IPS-NIHi11 (cell line): ENCODE results near the gene CEP135.
"Not testable (repeated sequence)": the region's sequence is repeated elsewhere in the genome, so short reads cannot be mapped to it uniquely, and the experiment has no call there.

Source experiments
- DNase-seq: peaks from one replicate; pipeline ENCODE4 v3.0.0; 2012; ENCODE audit warnings: mixed read lengths, low spot score

The CEP135 gene

GRCh38 chr4:55939421-55939820 is 9.3 kb upstream of the CEP135 start:
- no peak for DNase-seq

DNA sequence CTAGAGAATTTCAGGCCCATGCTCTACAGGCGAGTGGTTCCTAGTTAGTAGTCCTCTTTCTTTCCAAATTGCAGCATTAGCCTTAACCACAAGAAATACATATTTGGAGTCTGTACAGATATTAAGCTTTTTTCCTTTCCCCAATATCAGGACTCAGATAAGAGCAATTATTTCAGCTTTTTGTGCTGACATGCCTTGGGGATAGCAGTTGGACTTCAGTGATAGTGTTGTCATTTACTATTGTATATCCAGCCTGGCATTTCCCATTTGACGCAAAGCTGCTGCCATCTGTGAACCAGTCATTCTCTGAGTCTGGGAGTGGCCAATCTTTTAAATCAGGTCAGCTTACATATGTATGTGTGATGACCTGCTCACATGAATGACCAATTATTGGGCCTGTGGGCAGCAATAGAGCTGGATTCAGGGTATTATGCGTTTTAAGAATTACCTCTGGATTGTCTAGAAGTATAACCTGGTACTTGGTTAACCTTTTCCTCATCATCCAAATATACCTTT is 6.8 kb upstream of the CEP135 start:
- no peak for DNase-seq

GRCh38 chr4:55947254-55947882 is 1.4 kb upstream of the CEP135 start:
- no peak for DNase-seq

- DNase-seq = no peak
These were observed 626 bp upstream of the CEP135 start for GRCh38 chr4:55947912-55948725.

DNA sequence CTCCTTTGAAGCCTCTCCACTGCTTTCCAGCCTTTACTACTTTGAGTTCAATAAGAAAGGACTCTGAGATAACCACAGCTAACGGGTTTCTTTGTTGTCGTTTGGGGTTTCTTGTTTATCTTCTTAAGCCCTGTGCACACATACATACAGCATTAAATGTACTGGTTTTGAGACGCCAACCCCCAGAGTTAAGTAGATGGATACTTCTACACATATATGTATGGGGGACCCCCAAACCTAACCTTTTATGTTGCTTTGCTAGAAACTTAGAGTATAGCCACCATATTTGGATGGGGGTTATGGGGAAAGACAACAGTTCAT is 697 bp downstream of the CEP135 start:
- DNase-seq = no peak

- no peak for DNase-seq
These were observed 2.6 kb downstream of the CEP135 start for GRCh38 chr4:55951191-55951922.

DNA sequence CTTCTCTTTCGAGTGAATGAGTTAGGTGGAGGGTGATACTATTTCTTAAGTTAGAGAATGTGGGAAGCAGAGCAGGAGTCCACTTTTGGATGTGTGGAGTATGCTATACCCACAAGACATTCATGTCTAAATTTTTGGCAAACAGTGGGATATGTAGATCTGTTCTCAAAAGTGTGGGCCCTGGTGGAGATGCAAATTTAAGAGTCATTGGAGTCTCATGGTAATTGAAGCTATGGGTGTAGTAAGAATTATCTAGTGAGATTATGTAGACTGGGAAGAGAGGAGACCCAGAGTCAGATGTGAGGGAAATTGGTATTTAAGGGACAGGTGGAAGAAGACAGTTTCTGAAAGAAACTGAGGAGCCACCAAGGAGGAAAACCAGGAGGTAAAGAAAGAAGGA is 7.0 kb downstream of the CEP135 start:
- DNase-seq = no peak

GRCh38 chr4:55959655-55960054 is 10.9 kb downstream of the CEP135 start:
- DNase-seq = no peak

DNA sequence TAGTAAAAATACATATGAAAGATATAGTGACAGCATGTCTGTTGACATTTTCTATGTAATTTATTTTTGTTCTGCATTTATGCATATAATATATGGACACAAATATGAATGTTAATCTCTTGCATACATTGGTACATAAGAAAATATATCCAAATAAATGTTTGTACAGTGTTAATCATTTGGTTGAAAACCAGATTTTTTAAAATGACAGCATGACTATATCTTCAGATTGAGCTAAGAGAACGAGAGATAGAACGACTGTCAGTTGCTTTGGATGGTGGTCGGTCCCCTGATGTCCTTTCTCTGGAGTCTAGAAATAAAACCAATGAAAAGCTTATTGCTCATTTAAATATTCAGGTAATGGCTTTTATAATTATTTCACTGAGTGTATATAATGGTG is 15.3 kb downstream of the CEP135 start:
- DNase-seq = no peak

DNA sequence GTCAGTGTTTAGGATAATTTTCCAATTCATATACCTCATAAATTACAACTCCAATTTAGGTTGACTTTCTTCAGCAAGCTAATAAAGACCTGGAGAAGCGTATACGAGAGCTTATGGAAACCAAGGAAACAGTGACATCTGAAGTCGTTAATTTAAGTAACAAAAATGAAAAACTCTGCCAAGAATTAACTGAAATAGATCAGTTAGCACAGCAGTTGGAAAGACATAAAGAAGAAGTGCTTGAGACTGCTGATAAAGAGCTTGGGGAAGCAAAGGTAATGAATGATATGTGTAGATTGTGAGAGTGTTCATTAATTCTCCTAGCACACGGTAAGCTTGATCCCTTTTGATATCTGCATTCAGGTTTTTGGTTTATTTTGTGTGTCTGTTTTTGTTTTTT is 16.8 kb downstream of the CEP135 start:
- DNase-seq = no peak

DNA sequence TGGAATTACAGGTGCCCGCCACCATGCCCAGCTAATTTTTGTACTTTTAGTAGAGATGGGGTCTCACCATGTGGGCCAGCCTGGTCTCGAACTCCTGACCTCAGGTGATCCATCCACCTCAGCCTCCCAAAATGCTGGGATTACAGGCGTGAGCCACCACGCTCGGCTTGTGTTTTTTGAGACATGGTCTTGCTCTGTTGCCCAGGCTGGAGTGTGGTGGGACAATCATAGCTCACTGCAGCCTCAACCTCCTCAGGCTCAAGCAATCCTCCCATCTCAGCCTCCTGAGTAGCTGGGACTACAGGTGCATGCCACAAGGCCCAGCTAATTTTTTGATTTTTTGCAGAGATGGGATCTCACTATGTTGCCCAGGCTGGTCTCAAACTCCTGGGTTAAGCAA is 17.6 kb downstream of the CEP135 start:
- DNase-seq = not testable (repeated sequence)

DNA sequence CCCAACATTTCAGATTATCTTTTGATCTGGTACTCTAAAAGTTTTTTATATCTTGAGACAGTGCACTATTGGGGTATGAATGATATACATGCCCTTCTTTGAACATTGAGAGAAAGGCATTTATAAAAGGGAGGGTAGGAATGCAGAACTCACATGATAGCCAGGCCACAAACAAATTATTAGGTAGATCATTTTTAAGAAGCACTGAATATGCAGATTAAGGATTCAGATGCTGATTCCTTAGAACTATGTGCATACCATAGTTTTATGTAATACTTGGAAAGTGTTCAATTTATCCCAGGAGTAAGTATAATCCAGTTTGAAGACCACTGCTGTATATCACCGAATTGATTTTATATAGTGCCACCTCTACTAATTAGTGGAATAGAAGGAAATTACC is 18.6 kb downstream of the CEP135 start:
- DNase-seq = no peak

DNA sequence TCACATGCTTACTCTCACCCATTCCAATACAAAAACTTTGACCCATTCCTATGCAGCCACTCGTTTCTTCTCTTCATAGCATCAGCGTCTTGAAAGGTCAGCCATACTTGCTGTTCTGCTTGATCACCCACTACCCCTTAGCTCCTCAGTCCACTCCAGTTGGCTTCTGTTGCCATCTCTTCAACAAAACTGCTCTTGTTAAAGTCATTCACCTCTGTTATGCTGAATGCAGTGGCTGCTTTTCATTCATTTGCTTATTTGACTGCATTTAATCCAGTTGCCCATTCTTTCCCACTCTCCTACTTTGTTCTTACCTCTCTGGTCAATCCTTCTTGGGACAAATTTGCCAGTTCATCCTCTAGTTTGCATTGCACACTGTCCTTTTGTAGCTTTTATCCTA is 24.9 kb downstream of the CEP135 start:
- peak; percentile 19 for DNase-seq

- no peak for DNase-seq
These were observed 29.1 kb downstream of the CEP135 start for GRCh38 chr4:55977811-55978210.

DNA sequence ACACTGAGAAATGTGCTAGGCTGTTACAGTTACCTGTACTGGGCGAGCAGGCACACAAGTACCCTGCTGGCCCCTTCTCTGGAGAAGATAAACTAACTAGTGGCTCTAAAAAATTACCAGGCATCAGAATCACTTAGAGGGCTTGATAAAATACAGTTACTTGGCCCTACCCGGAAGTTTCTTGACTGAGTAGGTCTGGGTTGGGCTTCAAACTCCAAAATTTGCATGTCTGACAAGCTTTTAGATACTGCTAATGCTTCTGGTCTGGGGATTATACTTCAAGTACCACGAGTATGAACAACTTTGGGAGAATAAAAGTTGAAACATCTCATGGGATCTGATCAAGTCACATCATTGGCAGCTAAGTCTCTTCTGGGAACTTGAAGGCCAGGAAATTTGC is 30.8 kb downstream of the CEP135 start:
- no peak for DNase-seq

DNA sequence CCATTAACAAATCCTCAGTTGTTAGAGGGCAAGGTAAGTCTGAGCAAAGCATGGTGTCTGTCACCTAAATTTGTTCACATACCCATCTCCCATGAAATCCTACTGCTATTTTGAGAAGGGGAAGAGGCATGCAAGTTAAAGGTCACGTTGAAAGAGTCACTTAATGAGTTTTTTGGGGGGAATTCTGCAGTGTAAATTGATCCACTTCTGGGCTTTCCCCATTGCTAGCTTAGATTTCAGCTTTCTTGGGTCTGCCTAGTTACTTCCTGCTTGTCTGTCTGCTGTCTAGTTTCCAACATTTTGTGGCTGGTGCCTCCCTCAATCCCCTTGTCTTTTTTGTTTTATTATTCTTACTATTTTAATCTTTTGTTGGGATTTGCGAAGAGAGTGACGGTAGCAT is 32.0 kb downstream of the CEP135 start:
- DNase-seq = no peak

DNA sequence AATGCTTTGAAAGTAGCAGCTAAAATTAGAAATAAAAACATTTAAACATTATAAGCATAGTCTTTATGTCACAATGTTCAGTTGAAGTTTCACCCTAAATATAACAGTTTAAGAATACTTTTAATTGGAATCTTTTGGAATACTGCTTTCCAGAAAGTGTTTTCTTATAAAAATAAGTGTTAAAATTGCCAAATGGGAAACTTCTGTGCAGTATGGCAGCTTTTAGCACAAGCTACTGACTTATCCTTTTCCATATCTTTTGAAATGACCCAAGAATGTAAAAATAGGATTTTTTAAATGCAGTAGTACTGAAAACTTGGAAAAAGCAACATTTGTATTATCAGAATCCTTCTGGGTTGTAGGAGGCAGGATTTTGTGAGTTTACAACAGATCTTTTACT is 34.2 kb downstream of the CEP135 start:
- no peak for DNase-seq

DNA sequence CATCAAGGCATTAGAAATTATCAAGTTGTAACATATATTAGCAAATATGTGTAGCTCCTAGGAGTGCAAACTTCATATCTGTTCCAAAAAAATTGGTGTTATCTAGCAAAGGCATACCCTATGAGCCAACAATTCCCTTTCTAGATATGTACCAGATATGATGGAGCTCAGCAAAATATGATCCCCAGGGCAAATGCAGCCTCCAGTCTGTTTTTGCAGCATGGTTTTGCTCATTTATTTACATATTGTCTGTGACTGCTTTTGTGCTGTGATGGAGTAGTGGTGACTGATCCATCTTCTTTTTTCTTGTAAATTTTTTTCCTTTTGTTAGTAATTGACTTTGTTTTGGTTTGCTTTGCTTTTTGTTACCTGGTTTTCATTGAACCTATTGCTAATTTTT is 41.0 kb downstream of the CEP135 start:
- no peak for DNase-seq

DNA sequence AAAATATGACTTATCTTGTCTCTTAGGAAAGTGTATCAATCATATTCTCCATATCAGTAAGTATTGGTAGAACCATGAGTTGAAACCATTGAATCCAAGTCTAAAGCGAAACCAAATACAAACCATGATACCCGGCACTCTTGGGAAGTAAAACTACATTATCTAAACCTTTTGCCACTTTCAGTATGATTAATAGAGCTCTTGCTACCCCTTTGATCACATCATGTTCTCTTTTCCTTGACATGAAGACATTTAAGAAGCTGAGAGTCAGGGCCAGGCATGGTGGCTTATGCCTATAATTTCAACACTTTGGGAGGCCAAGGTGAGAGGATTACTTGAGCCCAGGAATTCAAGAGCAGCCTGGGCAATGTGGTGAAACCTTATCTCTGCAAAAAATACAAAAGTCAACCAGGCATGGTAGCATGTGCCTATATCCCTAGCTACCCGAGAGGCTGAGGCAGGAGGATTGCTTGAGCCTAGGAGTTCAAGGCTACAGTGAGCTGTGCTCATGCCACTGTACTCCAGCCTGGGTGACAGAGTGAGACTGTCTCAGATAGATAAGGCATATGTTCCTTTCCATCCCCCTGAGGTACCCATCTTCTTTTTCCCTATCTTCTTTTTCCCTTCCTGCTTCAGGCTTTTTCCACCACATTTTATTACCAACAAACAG is 45.4 kb downstream of the CEP135 start:
- no peak for DNase-seq

DNA sequence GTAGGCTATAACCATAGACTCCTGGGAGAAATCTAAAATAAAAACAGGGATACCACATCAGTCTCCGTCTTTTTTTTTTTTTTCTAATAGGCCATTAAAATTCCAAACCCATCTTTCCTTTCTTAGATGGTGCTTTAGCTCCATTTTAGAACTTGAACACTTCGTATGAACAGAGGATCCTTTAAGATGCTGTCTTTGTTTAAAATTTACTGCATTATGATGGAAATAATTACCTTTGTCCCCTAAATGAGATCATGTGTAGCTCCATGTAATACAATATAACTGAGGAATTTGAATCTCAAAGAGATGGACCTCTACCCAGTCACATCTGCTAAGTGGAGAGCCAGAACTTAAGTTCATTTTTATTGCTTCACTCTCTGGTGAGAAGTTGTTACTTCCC is 47.9 kb downstream of the CEP135 start:
- no peak for DNase-seq

GRCh38 chr4:56003606-56004005 is 54.9 kb downstream of the CEP135 start:
- DNase-seq = no peak

- DNase-seq = no peak
These were observed 55.5 kb downstream of the CEP135 start for GRCh38 chr4:56004235-56004634.

DNA sequence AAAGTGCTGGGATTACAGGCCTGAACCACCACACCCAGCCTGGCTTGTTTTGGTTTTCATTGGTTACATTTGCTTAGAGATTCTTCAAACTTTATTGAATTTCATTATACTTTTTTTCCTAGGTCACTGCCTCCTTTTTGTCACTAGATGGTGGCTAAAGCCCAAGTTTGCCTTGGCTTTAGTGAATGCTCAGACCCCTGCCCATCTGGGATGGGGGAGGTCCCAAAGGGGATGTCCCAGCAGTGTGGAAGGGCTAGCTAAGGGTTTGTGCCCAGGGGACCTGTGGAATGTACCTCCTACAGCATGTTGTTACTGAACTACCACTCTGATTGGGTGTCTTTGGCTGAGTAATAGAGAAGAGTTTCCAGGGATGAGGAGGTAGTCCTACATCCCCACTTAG is 58.4 kb downstream of the CEP135 start:
- DNase-seq = no peak
